Muscle layer of duodenum (tissue), 2 donors: ENCODE data around the gene LENG8.
"Not testable (repeated sequence)": the region's sequence is repeated elsewhere in the genome, so short reads cannot be mapped to it uniquely, and the experiment has no call there.

Source experiments
- H3K27ac ChIP-seq: one replicate; pipeline ENCODE4 v1.7.0; 2013; ENCODE audit warnings: mild to moderate bottlenecking, low read length
- H3K27me3 ChIP-seq: one replicate; pipeline ENCODE4 v1.7.0; 2013; ENCODE audit warnings: low read depth, mild to moderate bottlenecking, control low read depth, low read length
- H3K36me3 ChIP-seq, 2 donors: one replicate each; pipeline ENCODE4 v1.7.0; 2013; ENCODE audit warnings: low read length in 2 of 2, control low read depth in 1 of 2, mild to moderate bottlenecking in 1 of 2; ENCODE audit not compliant: insufficient read depth in 2 of 2, control insufficient read depth in 1 of 2
- H3K4me1 ChIP-seq, 2 donors: one replicate each; pipeline ENCODE4 v1.7.0; 2013; ENCODE audit warnings: low read length in 2 of 2, mild to moderate bottlenecking in 2 of 2, control low read depth in 1 of 2, moderate library complexity in 1 of 2; ENCODE audit not compliant: insufficient read depth in 2 of 2, control insufficient read depth in 1 of 2
- H3K4me3 ChIP-seq, 2 donors: one replicate each; pipeline ENCODE4 v1.7.0; 2013; ENCODE audit warnings: low read length in 2 of 2, low read depth in 1 of 2, mild to moderate bottlenecking in 1 of 2
- H3K9me3 ChIP-seq, 2 donors: one replicate each; pipeline ENCODE4 v1.7.0; 2013; ENCODE audit warnings: low read length in 2 of 2, control low read depth in 1 of 2, mild to moderate bottlenecking in 1 of 2; ENCODE audit not compliant: control insufficient read depth in 1 of 2
- donor health status: healthy.

Gene LENG8

GRCh38 chr19:54433697-54434096 is 15.3 kb upstream of the LENG8 start:
- H3K4me1 ChIP-seq: peaks cover 0 to 43% of the 10 kb centered on the region in 2 donors

GRCh38 chr19:54434112-54434872 is 14.7 kb upstream of the LENG8 start:
- Histone ChIP-seq H3K9me3 (no peaks in the 10 kb centered on the region), H3K27ac (no peak overlapping the region), H3K27me3 (peaks cover 16% of the 10 kb centered on the region), H3K4me3 (no peak overlapping the region), H3K36me3 (no peaks in the 10 kb centered on the region), H3K4me1 (peaks cover 2 to 43% of the 10 kb centered on the region in 2 donors)

More at GRCh38 chr19:54433697-54434096, 15.3 kb upstream of the LENG8 start:
- Histone ChIP-seq H3K27me3 (peaks cover 21% of the 10 kb centered on the region), H3K4me3 (no peak overlapping the region), H3K9me3 (no peaks in the 10 kb centered on the region), H3K27ac (no peak overlapping the region), H3K36me3 (no peaks in the 10 kb centered on the region)

GRCh38 chr19:54434873-54435214 is 14.2 kb upstream of the LENG8 start:
- Histone ChIP-seq H3K4me1 (peaks cover 2 to 42% of the 10 kb centered on the region in 2 donors), H3K27ac (no peak overlapping the region), H3K9me3 (no peaks in the 10 kb centered on the region), H3K27me3 (peaks cover 11% of the 10 kb centered on the region), H3K4me3 (no peak overlapping the region), H3K36me3 (no peaks in the 10 kb centered on the region)

- no peaks in the 10 kb centered on the region for H3K36me3 ChIP-seq
- no peaks in the 10 kb centered on the region for H3K9me3 ChIP-seq
- H3K4me1 ChIP-seq: peaks cover 2 to 34% of the 10 kb centered on the region in 2 donors
- H3K4me3 ChIP-seq: no peak overlapping the region
- peaks cover 7% of the 10 kb centered on the region for H3K27me3 ChIP-seq
- no peak overlapping the region for H3K27ac ChIP-seq
These were observed 13.4 kb upstream of the LENG8 start for GRCh38 chr19:54435551-54436016.

GRCh38 chr19:54436031-54436523 is 12.9 kb upstream of the LENG8 start:
- H3K36me3 ChIP-seq: no peaks in the 10 kb centered on the region

GRCh38 chr19:54436628-54437252 is 12.3 kb upstream of the LENG8 start:
- H3K27me3 ChIP-seq: peaks cover 7% of the 10 kb centered on the region
- no peaks in the 10 kb centered on the region for H3K36me3 ChIP-seq
- peaks cover 2 to 23% of the 10 kb centered on the region in 2 donors for H3K4me1 ChIP-seq
- no peaks in the 10 kb centered on the region for H3K9me3 ChIP-seq
- H3K27ac ChIP-seq: no peak overlapping the region
- H3K4me3 ChIP-seq: no peak overlapping the region

More at GRCh38 chr19:54436031-54436523, 12.9 kb upstream of the LENG8 start:
- Histone ChIP-seq H3K4me1 (peaks cover 2 to 30% of the 10 kb centered on the region in 2 donors), H3K27me3 (peaks cover 7% of the 10 kb centered on the region), H3K9me3 (no peaks in the 10 kb centered on the region), H3K4me3 (no peak overlapping the region), H3K27ac (no peak overlapping the region)

GRCh38 chr19:54439174-54439851 is 9.7 kb upstream of the LENG8 start:
- Histone ChIP-seq H3K4me3 (no peak overlapping the region), H3K36me3 (peaks cover 0 to 3% of the 10 kb centered on the region in 2 donors)

GRCh38 chr19:54440641-54441040 is 8.4 kb upstream of the LENG8 start:
- no peaks in the 10 kb centered on the region for H3K27me3 ChIP-seq
- peaks cover 3 to 15% of the 10 kb centered on the region in 2 donors for H3K36me3 ChIP-seq
- H3K9me3 ChIP-seq: no peaks in the 10 kb centered on the region
- H3K27ac ChIP-seq: no peak overlapping the region
- H3K4me1 ChIP-seq: peaks cover 2 to 8% of the 10 kb centered on the region in 2 donors
- no peak overlapping the region for H3K4me3 ChIP-seq

More at GRCh38 chr19:54439174-54439851, 9.7 kb upstream of the LENG8 start:
- peaks cover 2 to 21% of the 10 kb centered on the region in 2 donors for H3K4me1 ChIP-seq
- H3K9me3 ChIP-seq: no peaks in the 10 kb centered on the region
- H3K27ac ChIP-seq: no peak overlapping the region
- H3K27me3 ChIP-seq: peaks cover under 1% of the 10 kb centered on the region

- H3K27ac ChIP-seq: no peak overlapping the region
- H3K36me3 ChIP-seq: peaks cover 5 to 21% of the 10 kb centered on the region in 2 donors
These were observed 4.3 kb upstream of the LENG8 start for GRCh38 chr19:54444737-54445136.

GRCh38 chr19:54446349-54446748 is 2.6 kb upstream of the LENG8 start:
- H3K4me3 ChIP-seq, H3K27ac ChIP-seq, H3K9me3 ChIP-seq, H3K27me3 ChIP-seq: not testable (repeated sequence)
- Histone ChIP-seq H3K36me3 (peaks cover 9 to 26% of the 10 kb centered on the region in 2 donors), H3K4me1 (peaks cover 13 to 27% of the 10 kb centered on the region in 2 donors)

More at GRCh38 chr19:54444737-54445136, 4.3 kb upstream of the LENG8 start:
- Histone ChIP-seq H3K27me3 (no peaks in the 10 kb centered on the region), H3K9me3 (no peaks in the 10 kb centered on the region), H3K4me3 (no peak overlapping the region), H3K4me1 (peaks cover 6 to 11% of the 10 kb centered on the region in 2 donors)
